NCI-H2227 (cell line): ENCODE measurements around the gene UBE2L3.
"Not testable (repeated sequence)": the region's sequence is repeated elsewhere in the genome, so short reads cannot be mapped to it uniquely, and the experiment has no call there.

Experiments
- DNase-seq: peaks from one replicate; lab custom pipeline; 2025; ENCODE audit not compliant: unreplicated experiment; lab: John Stamatoyannopoulos, UW

The UBE2L3 gene

GRCh38 chr22:21567456-21568346, at the start of gene UBE2L3:
Gene UBE2L3, plus strand, starts transcription at chr22:21567714. Its CDS starts 31 bp downstream, at chr22:21567745.
- DNase-seq: peak; percentile 89

- DNase-seq: not testable (repeated sequence)
Observed at GRCh38 chr22:21526705-21527500, 40.6 kb upstream of the UBE2L3 start.

DNA sequence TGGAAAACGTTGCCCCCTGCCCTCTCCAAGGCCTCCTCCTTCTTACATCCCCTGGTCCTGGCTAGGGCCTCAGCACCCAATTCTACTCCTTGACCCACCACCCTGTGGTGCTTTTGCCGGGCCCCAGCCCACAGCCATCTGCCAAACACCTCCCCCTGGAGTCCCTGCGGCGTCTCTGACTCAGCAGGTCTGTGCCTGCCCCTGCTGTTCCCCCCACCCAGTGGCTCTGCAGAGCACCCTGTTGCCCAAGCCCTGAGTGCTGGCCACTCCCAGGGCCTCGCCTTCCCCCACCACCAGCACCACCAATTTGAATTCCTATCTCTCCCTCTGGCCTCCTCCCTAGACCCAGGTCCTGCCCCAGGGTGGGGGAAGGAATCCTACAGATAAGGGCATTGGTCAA, 36.0 kb upstream of the UBE2L3 start:
- DNase-seq: not testable (repeated sequence)

DNA sequence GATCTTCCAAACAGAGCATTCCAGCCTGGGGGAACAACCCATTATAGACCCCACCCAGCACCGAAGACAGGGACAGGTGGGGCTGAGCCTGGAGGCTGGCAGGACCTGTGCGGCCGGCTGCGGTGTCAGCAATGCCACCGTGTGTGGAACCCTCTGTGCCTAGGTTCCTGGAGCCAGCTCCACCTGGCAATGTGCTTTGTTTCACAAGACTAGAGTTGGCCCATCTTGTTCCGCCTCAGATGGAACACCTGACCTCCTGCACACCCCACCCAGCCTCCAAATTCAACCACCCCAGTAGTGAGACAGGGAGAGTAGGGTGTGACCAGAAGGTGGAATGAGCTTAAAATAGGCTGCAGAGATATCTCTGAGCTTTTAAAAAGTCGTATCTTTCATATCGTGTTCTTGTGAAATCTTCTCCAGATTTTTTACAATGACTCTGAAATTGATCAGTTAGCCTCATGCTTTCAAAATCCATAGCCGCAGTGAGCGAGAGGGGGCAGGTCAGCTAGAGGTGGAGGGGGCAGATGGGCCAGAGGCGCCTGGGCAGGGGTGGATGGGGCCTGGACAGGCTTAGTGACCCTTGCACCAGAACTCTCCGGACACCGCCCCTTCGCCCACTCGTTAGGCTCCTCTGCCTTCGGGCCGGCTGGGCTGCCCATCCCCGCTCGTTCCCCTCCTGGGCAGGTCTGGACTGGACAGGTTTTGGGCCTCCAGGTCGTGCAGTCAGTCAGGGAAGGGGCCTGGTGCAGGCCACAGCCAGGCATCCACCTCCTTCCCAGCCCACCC, 34.5 kb upstream of the UBE2L3 start:
- DNase-seq: not testable (repeated sequence)

- not testable (repeated sequence) for DNase-seq
Observed at GRCh38 chr22:21539862-21540261, 27.7 kb upstream of the UBE2L3 start.

DNA sequence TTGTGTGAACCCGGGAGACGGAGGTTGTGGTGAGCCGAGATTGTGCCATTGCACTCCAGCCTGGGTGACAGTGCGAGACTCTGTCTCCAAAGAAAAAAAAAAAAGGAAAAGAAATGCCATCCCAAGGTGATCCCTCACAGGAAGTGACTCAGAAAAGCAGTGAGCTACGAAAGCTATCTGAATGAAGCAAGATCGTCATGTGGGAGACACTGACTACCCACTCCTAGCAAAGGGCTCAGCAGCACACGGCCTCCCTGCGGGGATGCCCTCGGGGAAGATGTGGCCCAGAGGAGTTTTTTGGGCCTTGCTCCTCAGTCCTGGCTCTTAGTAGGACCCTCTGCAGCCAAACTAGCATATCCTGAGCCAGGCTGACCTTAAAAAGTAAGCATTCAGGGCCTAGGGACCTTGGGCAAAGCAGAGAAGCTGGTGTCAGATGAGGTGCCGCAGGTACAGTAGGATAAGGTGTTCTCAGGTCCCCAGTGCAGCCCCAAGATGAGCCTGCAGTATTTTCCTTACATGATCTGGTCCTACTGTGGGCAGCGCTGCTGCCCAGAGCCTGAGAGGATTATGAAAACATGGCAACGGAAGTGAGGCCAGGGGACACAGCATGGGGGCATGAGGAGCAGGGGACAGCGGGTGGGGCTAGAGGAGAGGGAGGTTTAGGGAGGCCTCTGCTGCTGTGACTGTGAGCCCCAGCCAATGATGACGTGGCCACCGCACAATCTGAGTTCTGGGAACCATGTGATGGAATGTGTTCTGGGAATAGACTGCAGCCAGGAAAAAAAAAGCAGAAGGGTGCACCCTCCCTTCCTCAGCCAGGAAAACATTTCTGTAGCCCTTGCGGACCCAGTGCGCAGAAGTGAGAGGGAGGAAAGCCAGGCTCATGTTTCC, 22.8 kb upstream of the UBE2L3 start:
- DNase-seq: not testable (repeated sequence)

GRCh38 chr22:21549558-21549957, 18.0 kb upstream of the UBE2L3 start:
- DNase-seq: not testable (repeated sequence)

- not testable (repeated sequence) for DNase-seq
Observed at GRCh38 chr22:21550008-21550677, 17.4 kb upstream of the UBE2L3 start.

DNA sequence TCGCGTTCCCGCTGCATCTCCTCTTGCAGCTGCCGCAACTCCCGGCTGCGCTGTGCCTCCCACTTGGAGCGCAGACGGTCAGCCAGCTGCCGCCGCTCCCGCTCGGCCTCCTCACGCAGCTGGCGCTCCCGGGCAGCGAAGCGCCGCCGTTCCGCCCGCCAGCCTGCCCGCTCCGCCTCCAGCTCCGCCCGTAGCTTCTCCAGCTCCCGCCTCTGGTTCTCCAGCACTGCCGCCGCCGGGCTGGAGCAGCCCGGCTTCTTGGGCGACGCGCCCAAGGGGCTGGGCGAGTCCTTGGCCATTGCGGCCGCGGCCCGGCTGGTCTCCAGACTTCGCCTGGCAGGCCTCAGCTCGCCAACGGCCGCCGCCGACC, 16.9 kb upstream of the UBE2L3 start:
- not testable (repeated sequence) for DNase-seq

GRCh38 chr22:21551361-21551760, 16.2 kb upstream of the UBE2L3 start, which contains the start of gene RIMBP3C:
Gene RIMBP3C, minus strand, starts transcription at chr22:21551461. Its CDS starts 485 bp downstream, at chr22:21550976.
- DNase-seq: not testable (repeated sequence)

GRCh38 chr22:21559345-21560125, 8.0 kb upstream of the UBE2L3 start:
- not testable (repeated sequence) for DNase-seq

GRCh38 chr22:21560657-21561056, 6.9 kb upstream of the UBE2L3 start:
- DNase-seq: not testable (repeated sequence)

DNA sequence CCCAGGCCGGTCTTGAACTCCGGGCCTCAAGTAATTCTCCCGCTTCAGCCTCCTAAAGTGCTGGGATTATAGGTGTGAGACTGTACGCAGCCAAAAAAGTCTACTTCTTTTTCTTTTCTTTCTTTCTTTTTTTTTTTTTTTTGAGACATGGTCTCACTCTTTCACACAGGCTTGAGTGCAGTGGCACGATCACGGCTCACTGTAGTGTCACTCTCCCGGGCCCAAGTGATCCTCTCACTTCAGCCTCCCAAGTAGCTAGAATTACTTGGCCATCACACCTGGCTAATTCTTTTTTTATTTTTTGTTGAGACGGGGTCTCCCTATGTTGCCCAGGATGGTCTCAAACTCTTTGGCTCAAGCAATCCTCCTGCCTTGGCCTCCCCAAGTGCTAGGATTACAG, 3.6 kb upstream of the UBE2L3 start:
- DNase-seq: no peak

GRCh38 chr22:21564411-21564810, 3.1 kb upstream of the UBE2L3 start:
- no peak for DNase-seq

DNA sequence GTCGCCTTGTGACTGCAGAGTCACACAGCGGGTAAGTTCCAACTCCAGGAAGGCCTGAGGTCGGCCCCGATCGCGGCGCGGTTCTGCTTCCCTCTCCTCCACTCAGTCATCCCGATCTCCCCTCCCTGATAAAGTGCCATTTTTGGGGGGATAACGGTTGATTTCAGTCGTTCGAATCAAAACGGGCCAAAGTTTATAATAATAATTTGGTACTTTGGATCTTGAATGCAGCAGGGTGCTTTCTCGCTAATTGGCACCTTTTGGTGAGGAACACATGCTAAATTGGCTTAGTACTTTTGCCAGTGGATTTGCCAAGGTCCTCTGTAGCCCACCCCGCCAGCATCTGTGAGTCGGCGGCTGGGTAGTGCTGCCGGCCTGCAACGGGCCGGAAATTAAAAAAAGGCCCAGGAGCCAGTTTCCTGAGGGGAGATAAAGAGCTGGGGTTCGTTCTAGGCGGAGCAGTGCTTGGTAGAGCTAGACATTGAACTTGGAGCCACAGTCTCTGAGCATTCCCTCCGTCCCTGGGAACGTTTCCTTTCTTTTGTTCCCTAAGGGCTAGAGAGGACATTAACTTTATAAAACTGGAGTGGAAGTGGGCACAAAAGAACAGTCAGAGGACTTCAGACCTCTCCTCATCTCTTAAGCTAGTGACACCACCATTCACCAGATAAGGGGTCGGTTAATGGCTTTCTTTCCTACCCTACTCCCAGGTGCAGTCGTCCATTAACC, 997 bp downstream of the UBE2L3 start:
- peak; percentile 21 for DNase-seq

DNA sequence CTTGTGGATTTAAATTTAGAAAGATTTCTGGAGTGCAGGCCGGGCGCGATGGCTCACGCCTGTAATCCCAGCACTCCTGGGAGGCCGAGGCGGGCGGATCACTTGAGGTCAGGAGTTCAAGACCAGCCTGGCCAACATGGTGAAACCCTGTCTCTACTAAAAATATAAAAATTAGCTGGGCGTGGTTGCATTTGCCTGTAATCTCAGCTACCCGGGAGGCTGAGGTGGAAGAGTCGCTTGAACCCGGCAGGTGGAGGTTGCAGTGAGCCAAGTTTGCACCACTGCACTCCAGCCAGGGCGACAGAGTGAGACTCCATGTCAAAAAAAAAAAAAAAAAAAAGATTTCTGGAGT, 1.5 kb downstream of the UBE2L3 start:
- DNase-seq: not testable (repeated sequence)

- DNase-seq: no peak
Observed at GRCh38 chr22:21569459-21570170, 2.1 kb downstream of the UBE2L3 start.
